HCT116 (cell line): ENCODE results near the gene HMGA1. TPM values are rescaled to one million over a fixed set of nuclear protein-coding genes. Genes with fewer than 3 reads are reported as not detected.

Source experiments
- ATAC-seq: fragments of 200-7000 bp; cut with Tn5 transposase; 2 replicates; pipeline ENCODE4 v1.9.1; 2020; ENCODE audit warnings: mild to moderate bottlenecking, moderate library complexity
- BruUV-seq: library from RNA; stranded (reverse); fragments of 400-500 nt; replicated peaks from 2 replicates; lab custom pipeline; 2021; lab: Mats Ljungman, UMichigan
- CTCF ChIA-PET: fragments of 300-600 bp; sonication (Branson Sonifier 250); formaldehyde crosslinking; loops from one replicate; lab custom pipeline; 2021; ENCODE audit warnings: antibody characterized with exemption; lab: Charles Lee
- POLR2A ChIA-PET: fragments of 300-600, 350-600 bp; sonication (Branson Sonifier 250); formaldehyde crosslinking; loops from one replicate; lab custom pipeline; 2021; ENCODE audit warnings: antibody characterized with exemption; lab: Charles Lee
- RAD21 ChIA-PET, 2 experiments: fragments of 300-600 bp; sonication (Branson Sonifier 250); formaldehyde crosslinking; loops; one replicate each; lab custom pipeline; 2023; ENCODE audit warnings: low total read pairs in 2 of 2; ENCODE audit not compliant: uncharacterized antibody in 2 of 2, unreplicated experiment in 2 of 2, low non-redundant PET in 1 of 2; lab: Charles Lee
- DNase-seq: peaks from one replicate; pipeline ENCODE4 v3.0.0-alpha.2; 2010; ENCODE audit warnings: low read depth, low spot score
- H2AFZ ChIP-seq: fragments of 200-600 bp; shearing (Covaris generic), sonication (generic); 2 replicates; pipeline ENCODE4 v1.6.1; 2017; ENCODE audit warnings: low read depth, mixed run types, mixed read lengths, antibody characterized with exemption, low read length; ENCODE audit not compliant: poor library complexity, severe bottlenecking
- H3K27ac ChIP-seq: 2 replicates; pipeline ENCODE4 v1.5.1; 2012; ENCODE audit warnings: low read depth, low read length
- H3K27me3 ChIP-seq: fragments of 200-600 bp; sonication (generic); 2 replicates; pipeline ENCODE4 v1.6.1; 2016; ENCODE audit warnings: mixed run types, low read length, mixed read lengths; ENCODE audit not compliant: insufficient read depth
- H3K36me3 ChIP-seq, 2 experiments: fragments of 200-500 bp in 1 of 2; fragments of 200-600 bp in 1 of 2; sonication (Bioruptor generic) in 1 of 2; sonication (generic) in 1 of 2; 2 replicates each; pipeline versions ENCODE4 v1.5.1 to v1.6.1; 2014 to 2016; ENCODE audit warnings: low read length in 2 of 2, inconsistent platforms in 1 of 2, mixed read lengths in 1 of 2, mixed run types in 1 of 2; ENCODE audit not compliant: insufficient read depth in 2 of 2, control insufficient read depth in 1 of 2
- H3K4me1 ChIP-seq, 2 experiments: fragments of 200-600 bp in 1 of 2; sonication (generic) in 1 of 2; 2 replicates each; pipeline versions ENCODE4 v1.5.1 to v1.6.1; 2012 to 2017; ENCODE audit warnings: low read length in 2 of 2, inconsistent platforms in 1 of 2, mild to moderate bottlenecking in 1 of 2, mixed read lengths in 1 of 2, mixed run types in 1 of 2, moderate library complexity in 1 of 2; ENCODE audit not compliant: insufficient read depth in 2 of 2, control insufficient read depth in 1 of 2
- H3K4me2 ChIP-seq: fragments of 200-600 bp; sonication (generic); 2 replicates; pipeline ENCODE4 v1.6.1; 2017; ENCODE audit warnings: mixed run types, low read length, mixed read lengths
- H3K4me3 ChIP-seq, 2 experiments: fragments of 200-600 bp in 1 of 2; sonication (generic) in 1 of 2; replicated peaks in 1 of 2; 2 replicates each; pipeline ENCODE4 v1.5.1; 2011 to 2016; ENCODE audit warnings: low read length in 2 of 2, control low read depth in 1 of 2, low read depth in 1 of 2, mild to moderate bottlenecking in 1 of 2, mixed read lengths in 1 of 2, mixed run types in 1 of 2
- H3K79me2 ChIP-seq: fragments of 200-600 bp; sonication (generic); 2 replicates; pipeline ENCODE4 v1.6.1; 2017; ENCODE audit warnings: mild to moderate bottlenecking, mixed run types, low read length, moderate library complexity, mixed read lengths; ENCODE audit not compliant: insufficient read depth
- H3K9ac ChIP-seq: fragments of 200-600 bp; sonication (generic); 2 replicates; pipeline ENCODE4 v1.6.1; 2016; ENCODE audit warnings: low read length, mixed read lengths
- H3K9me2 ChIP-seq: fragments of 200-600 bp; sonication (generic), shearing (Covaris generic); 2 replicates; pipeline ENCODE4 v1.6.1; 2017; ENCODE audit warnings: mixed run types, mild to moderate bottlenecking, moderate library complexity; ENCODE audit not compliant: insufficient read depth
- H3K9me3 ChIP-seq, 2 experiments: fragments of 200-500 bp in 1 of 2; fragments of 200-600 bp in 1 of 2; sonication (Bioruptor generic) in 1 of 2; sonication (generic) in 1 of 2; 2 replicates each; pipeline ENCODE4 v1.6.1; 2014 to 2017; ENCODE audit warnings: low read length in 2 of 2, mixed read lengths in 2 of 2, inconsistent platforms in 1 of 2, low read depth in 1 of 2, mild to moderate bottlenecking in 1 of 2, mixed run types in 1 of 2, moderate library complexity in 1 of 2; ENCODE audit not compliant: control insufficient read depth in 1 of 2, insufficient read depth in 1 of 2
- H4K20me1 ChIP-seq: fragments of 200-600 bp; sonication (generic), shearing (Covaris generic); 2 replicates; pipeline ENCODE4 v1.6.1; 2017; ENCODE audit warnings: mixed run types, mild to moderate bottlenecking, moderate library complexity; ENCODE audit not compliant: insufficient read depth
- EZH2phosphoT487 ChIP-seq: fragments of 200-600 bp; IDR thresholded peaks from 2 replicates; pipeline ENCODE4 v1.6.1; 2018; ENCODE audit warnings: antibody characterized with exemption, borderline replicate concordance
- POLR2AphosphoS5 ChIP-seq: IDR thresholded peaks from 2 replicates; pipeline ENCODE4 v1.6.1; 2011; ENCODE audit warnings: mild to moderate bottlenecking, low read depth, low read length, moderate library complexity
- SIN3A ChIP-seq: IDR thresholded peaks from 2 replicates; pipeline ENCODE4 v1.6.1; 2012; ENCODE audit warnings: low read depth
- TCF7L2 ChIP-seq: IDR thresholded peaks from 2 replicates; pipeline ENCODE4 v1.7.0; 2011; ENCODE audit warnings: borderline replicate concordance, inconsistent platforms; ENCODE audit not compliant: insufficient read depth, insufficient read length; ENCODE audit errors: extremely low read depth
- YY1 ChIP-seq: IDR thresholded peaks from 2 replicates; pipeline ENCODE4 v1.6.1; 2011; ENCODE audit warnings: low read length, low read depth, moderate library complexity, mild to moderate bottlenecking; ENCODE audit not compliant: insufficient replicate concordance; ENCODE audit errors: extremely low read depth
- intact Hi-C: fragments of 100-400 bp; cut with micrococcal nuclease; formaldehyde crosslinking; loops from 2 replicates; pipeline ENCODE4 v1.10.0; 2022
- total RNA-seq: library from RNA; stranded (reverse); gene quantifications from one replicate; pipeline ENCODE4 v1.2.1, GENCODE V29; 2021; ENCODE audit not compliant: unreplicated experiment
- TF ChIP-seq, protein P1 (sequence below): IDR thresholded peaks from 2 replicates; pipeline ENCODE4 v1.6.1; 2011; ENCODE audit warnings: mild to moderate bottlenecking, low read length, moderate library complexity; ENCODE audit not compliant: insufficient replicate concordance; ENCODE audit errors: extremely low read depth
- TF ChIP-seq, protein P2 (sequence below): IDR thresholded peaks from 2 replicates; pipeline ENCODE4 v1.6.1; 2012; ENCODE audit warnings: low read depth

Gene HMGA1
- total RNA-seq, 1 experiment from 2014 or later, result 2,459 TPM

DNA sequence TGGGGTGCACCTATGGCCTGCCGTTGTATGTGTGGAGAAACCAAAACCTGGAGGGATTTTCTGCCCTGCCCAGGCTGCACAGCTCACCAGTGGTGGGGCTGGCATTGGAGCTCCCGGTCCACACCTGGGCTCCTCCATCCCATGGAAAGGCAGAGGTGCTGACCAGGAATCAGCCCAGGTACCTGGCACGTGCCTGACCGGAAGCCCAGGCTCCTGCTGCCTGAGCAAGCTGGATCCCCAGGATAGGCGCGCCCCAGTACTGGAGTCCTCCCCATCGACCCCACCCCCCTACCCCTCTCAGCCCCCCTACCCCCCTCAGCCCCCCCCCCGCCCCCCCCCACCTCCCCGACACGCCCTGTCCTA, 39.9 kb upstream of the HMGA1 start:
- Histone ChIP-seq H3K4me3 (no peak overlapping the region), H3K9ac (peak overlapping the region; percentile 41), H3K9me3 (no peaks in the 10 kb centered on the region), H3K9me2 (no peaks in the 10 kb centered on the region), H3K4me1 (peaks cover 4 to 37% of the 10 kb centered on the region in 2 experiments), H3K79me2 (no peaks in the 10 kb centered on the region), H4K20me1 (no peaks in the 10 kb centered on the region), H3K27ac (no peak overlapping the region; the same call in 1 of the 2 replicates), H2AFZ (peak overlapping the region; percentile 82), H3K27me3 (no peaks in the 10 kb centered on the region), H3K36me3 (no peaks in the 10 kb centered on the region), H3K4me2 (peak overlapping the region; percentile 74)
- DNase-seq (no peak), ATAC-seq (no peak)
- RAD21 ChIA-PET, result interaction anchor here (1.4 to 1.6 kb wide), 4 partner anchors 27 to 52 kb away, joined by 3 to 7 read pairs (median 6); partner anchors contain the start of gene SMIM29 (in 2 of the 2)
- CTCF ChIA-PET, result interaction anchor here (1.2 to 2.1 kb wide), 6 partner anchors 10 to 413 kb away, joined by 4 to 17 read pairs (median 6); no protein-coding TSS in a partner anchor
- no TSS peak for BruUV-seq
- POLR2A ChIA-PET, result interaction anchor here (0.6 to 3.4 kb wide), 6 partner anchors 33 to 900 kb away, joined by 3 to 27 read pairs (median 8); partner anchors contain the start of gene SMIM29
- intact Hi-C loops, result loop anchor here (1.0 to 2.0 kb wide), 2 partner anchors 50 to 218 kb away; no protein-coding TSS in a partner anchor
- no peak for TF ChIP-seq TCF7L2
- TF ChIP-seq YY1, result no peak
- TF ChIP-seq, protein P1, sequence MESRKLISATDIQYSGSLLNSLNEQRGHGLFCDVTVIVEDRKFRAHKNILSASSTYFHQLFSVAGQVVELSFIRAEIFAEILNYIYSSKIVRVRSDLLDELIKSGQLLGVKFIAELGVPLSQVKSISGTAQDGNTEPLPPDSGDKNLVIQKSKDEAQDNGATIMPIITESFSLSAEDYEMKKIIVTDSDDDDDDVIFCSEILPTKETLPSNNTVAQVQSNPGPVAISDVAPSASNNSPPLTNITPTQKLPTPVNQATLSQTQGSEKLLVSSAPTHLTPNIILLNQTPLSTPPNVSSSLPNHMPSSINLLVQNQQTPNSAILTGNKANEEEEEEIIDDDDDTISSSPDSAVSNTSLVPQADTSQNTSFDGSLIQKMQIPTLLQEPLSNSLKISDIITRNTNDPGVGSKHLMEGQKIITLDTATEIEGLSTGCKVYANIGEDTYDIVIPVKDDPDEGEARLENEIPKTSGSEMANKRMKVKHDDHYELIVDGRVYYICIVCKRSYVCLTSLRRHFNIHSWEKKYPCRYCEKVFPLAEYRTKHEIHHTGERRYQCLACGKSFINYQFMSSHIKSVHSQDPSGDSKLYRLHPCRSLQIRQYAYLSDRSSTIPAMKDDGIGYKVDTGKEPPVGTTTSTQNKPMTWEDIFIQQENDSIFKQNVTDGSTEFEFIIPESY, result no peak
- no peak for TF ChIP-seq EZH2phosphoT487
- no peak for TF ChIP-seq SIN3A
- TF ChIP-seq, protein P2, sequence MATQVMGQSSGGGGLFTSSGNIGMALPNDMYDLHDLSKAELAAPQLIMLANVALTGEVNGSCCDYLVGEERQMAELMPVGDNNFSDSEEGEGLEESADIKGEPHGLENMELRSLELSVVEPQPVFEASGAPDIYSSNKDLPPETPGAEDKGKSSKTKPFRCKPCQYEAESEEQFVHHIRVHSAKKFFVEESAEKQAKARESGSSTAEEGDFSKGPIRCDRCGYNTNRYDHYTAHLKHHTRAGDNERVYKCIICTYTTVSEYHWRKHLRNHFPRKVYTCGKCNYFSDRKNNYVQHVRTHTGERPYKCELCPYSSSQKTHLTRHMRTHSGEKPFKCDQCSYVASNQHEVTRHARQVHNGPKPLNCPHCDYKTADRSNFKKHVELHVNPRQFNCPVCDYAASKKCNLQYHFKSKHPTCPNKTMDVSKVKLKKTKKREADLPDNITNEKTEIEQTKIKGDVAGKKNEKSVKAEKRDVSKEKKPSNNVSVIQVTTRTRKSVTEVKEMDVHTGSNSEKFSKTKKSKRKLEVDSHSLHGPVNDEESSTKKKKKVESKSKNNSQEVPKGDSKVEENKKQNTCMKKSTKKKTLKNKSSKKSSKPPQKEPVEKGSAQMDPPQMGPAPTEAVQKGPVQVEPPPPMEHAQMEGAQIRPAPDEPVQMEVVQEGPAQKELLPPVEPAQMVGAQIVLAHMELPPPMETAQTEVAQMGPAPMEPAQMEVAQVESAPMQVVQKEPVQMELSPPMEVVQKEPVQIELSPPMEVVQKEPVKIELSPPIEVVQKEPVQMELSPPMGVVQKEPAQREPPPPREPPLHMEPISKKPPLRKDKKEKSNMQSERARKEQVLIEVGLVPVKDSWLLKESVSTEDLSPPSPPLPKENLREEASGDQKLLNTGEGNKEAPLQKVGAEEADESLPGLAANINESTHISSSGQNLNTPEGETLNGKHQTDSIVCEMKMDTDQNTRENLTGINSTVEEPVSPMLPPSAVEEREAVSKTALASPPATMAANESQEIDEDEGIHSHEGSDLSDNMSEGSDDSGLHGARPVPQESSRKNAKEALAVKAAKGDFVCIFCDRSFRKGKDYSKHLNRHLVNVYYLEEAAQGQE, result no peak
- TF ChIP-seq POLR2AphosphoS5, result no peak
